ENCODE data around the gene CD96. TPM values are rescaled to one million over a fixed set of nuclear protein-coding genes. Genes with fewer than 3 reads are reported as not detected.

Gene CD96
- total and polyA plus RNA-seq, 2 donors (not counting 3 experiments of a cell fraction or from before 2014, with no cell fraction given), result not detected

DNA sequence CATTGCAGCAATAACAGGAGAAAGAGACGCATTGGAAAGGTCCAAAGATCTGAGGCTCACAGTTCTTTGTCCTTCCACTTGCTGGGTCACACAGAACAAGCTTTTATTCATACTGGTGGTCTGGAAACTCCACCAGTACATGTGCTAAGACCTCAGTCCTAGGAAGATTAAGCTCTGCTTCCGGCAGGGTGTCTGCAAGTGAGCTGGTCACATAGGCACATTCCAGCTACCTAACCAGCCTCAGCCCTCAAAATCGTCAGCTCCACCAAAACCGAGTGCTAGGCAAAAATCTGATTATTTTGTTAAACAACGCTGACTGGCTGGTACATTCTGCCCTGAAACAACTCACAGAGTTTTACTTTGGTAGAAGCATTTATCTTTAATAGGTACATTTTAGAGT is 50.9 kb downstream of the CD96 start:
- H3K9me3 ChIP-seq (replicated peaks; ENCODE audit: control insufficient read depth, insufficient read depth, low read length), result no peaks in the 10 kb centered on the region
- no peaks in the 10 kb centered on the region for H3K9me1 ChIP-seq (replicated peaks; ENCODE audit: control insufficient read depth, extremely low read depth, insufficient read depth, low read length)
- no peak overlapping the region for H3K27ac ChIP-seq (ENCODE audit: insufficient read depth, low read depth, low read length)
- intact Hi-C loops (cut with micrococcal nuclease) (no loop called here), dilution Hi-C loops (cut with MboI; ENCODE audit: extremely low pct_ligation_motif_present, low sequenced_read_pairs) (no loop called here)
- H3K9ac ChIP-seq (replicated peaks; ENCODE audit: extremely low read depth, insufficient read depth, low read length), result no peak overlapping the region
- no peaks in the 10 kb centered on the region for H3K36me3 ChIP-seq (ENCODE audit: control insufficient read depth in 2 of 2, extremely low read depth in 1 of 2, insufficient read depth in 2 of 2, low read length in 2 of 2)
- no peaks in the 10 kb centered on the region for H3K79me2 ChIP-seq (ENCODE audit: control insufficient read depth, insufficient read depth, low read length)
- TF ChIP-seq, protein P1, sequence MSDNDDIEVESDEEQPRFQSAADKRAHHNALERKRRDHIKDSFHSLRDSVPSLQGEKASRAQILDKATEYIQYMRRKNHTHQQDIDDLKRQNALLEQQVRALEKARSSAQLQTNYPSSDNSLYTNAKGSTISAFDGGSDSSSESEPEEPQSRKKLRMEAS (IDR thresholded peaks at IDR 0.05; ENCODE audit: insufficient read depth, insufficient read length), result no peak
- TF ChIP-seq JUN (IDR thresholded peaks at IDR 0.05; ENCODE audit: borderline replicate concordance, insufficient read depth, insufficient read length, low read depth), result no peak
- no peak for TF ChIP-seq EZH2 (IDR thresholded peaks at IDR 0.05; ENCODE audit: borderline replicate concordance, low read depth, low read length, severe bottlenecking)
- TF ChIP-seq, protein P2, sequence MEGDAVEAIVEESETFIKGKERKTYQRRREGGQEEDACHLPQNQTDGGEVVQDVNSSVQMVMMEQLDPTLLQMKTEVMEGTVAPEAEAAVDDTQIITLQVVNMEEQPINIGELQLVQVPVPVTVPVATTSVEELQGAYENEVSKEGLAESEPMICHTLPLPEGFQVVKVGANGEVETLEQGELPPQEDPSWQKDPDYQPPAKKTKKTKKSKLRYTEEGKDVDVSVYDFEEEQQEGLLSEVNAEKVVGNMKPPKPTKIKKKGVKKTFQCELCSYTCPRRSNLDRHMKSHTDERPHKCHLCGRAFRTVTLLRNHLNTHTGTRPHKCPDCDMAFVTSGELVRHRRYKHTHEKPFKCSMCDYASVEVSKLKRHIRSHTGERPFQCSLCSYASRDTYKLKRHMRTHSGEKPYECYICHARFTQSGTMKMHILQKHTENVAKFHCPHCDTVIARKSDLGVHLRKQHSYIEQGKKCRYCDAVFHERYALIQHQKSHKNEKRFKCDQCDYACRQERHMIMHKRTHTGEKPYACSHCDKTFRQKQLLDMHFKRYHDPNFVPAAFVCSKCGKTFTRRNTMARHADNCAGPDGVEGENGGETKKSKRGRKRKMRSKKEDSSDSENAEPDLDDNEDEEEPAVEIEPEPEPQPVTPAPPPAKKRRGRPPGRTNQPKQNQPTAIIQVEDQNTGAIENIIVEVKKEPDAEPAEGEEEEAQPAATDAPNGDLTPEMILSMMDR (IDR thresholded peaks at IDR 0.05; ENCODE audit: extremely low read depth in 1 of 2, insufficient read depth in 1 of 2, low read depth in 1 of 2, low read length in 2 of 2), result no peak
- TF ChIP-seq POLR2AphosphoS5 (IDR thresholded peaks at IDR 0.05; ENCODE audit: insufficient read depth, low read depth, low read length), result no peak
- TF ChIP-seq POLR2A (IDR thresholded peaks at IDR 0.05; ENCODE audit: low read depth, low read length), result no peak
- TF ChIP-seq MYC (IDR thresholded peaks at IDR 0.05; ENCODE audit: low read depth, low read length), result no peak
- TF ChIP-seq GATA2 (IDR thresholded peaks at IDR 0.05; ENCODE audit: insufficient read depth, insufficient read length, low read depth, low read length), result no peak
- TF ChIP-seq FOS (IDR thresholded peaks at IDR 0.05; ENCODE audit: borderline replicate concordance, insufficient read depth, low read length), result no peak
- H3K27me3 ChIP-seq (ENCODE audit: control insufficient read depth in 2 of 2, insufficient read depth in 2 of 2, low read length in 2 of 2), result peaks cover 0 to 3% of the 10 kb centered on the region in 2 experiments
- CTCF ChIA-PET, result no interaction called here
- DNase-seq (ENCODE audit: low read depth, low spot score) (no peak), FAIRE-seq (no peak)
- H3K4me1 ChIP-seq (ENCODE audit: control insufficient read depth, extremely low read depth, insufficient read depth, low read length), result no peaks in the 10 kb centered on the region
- POLR2A ChIA-PET, result no interaction called here
- no peak overlapping the region for H2AFZ ChIP-seq (ENCODE audit: low read depth, low read length)
- no peak overlapping the region for H3K4me2 ChIP-seq (ENCODE audit: insufficient read depth, low read length)
- no TSS peak for BruUV-seq (replicated peaks)
- no peaks in the 10 kb centered on the region for H4K20me1 ChIP-seq (replicated peaks; ENCODE audit: control insufficient read depth, extremely low read depth, insufficient read depth, low read length)
- H3K4me3 ChIP-seq (replicated peaks in 1 of 3; ENCODE audit: insufficient read depth in 1 of 3, low read depth in 1 of 3, low read length in 3 of 3), result no peak overlapping the region

All from endothelial cell of umbilical vein (primary cell).